BJ (cell line): ENCODE results near the gene TMEM63B. TPM values are rescaled to one million over a fixed set of nuclear protein-coding genes. Genes with fewer than 3 reads are reported as not detected.

Experiments
- CTCF ChIA-PET: fragments of 350-600 bp; formaldehyde crosslinking; extraction: SDS; loops from one replicate; lab custom pipeline; 2021; ENCODE audit warnings: antibody characterized with exemption, inconsistent platforms; lab: Yijun Ruan, JAX
- POLR2A ChIA-PET: fragments of 300-600 bp; sonication (Branson Sonifier 250); formaldehyde crosslinking; extraction: SDS; loops from one replicate; lab custom pipeline; 2021; ENCODE audit warnings: antibody characterized with exemption; lab: Charles Lee
- DNase-seq: peaks from one replicate; pipeline ENCODE4 v3.0.0-alpha.2; 2011; ENCODE audit warnings: low read depth
- H3K27me3 ChIP-seq: 2 replicates; pipeline ENCODE4 v1.6.0; 2011; ENCODE audit warnings: low read length; ENCODE audit not compliant: control insufficient read depth, insufficient read depth
- H3K36me3 ChIP-seq: 2 replicates; pipeline ENCODE4 v1.5.1; 2011; ENCODE audit warnings: low read length; ENCODE audit not compliant: control insufficient read depth, insufficient read depth
- H3K4me3 ChIP-seq: 2 replicates; pipeline ENCODE4 v1.5.1; 2011; ENCODE audit warnings: low read depth, mild to moderate bottlenecking, control low read depth, low read length
- polyA plus RNA-seq: library from polyadenylated mRNA; depleted of rRNA; stranded (reverse); fragments of >200 nt; gene quantifications from 2 replicates; pipeline ENCODE4 v1.2.3, GENCODE V29; 2011
- TF ChIP-seq, protein P1 (sequence below): IDR thresholded peaks from 2 replicates; pipeline ENCODE4 v1.5.1; 2011; ENCODE audit warnings: low read depth, mild to moderate bottlenecking, control low read depth, inconsistent platforms, low read length, moderate library complexity; ENCODE audit not compliant: insufficient read depth

The TMEM63B gene
- polyA plus RNA-seq, 1 experiment = 56.5 TPM

- Histone ChIP-seq H3K4me3 (no peak overlapping the region), H3K27me3 (no peaks in the 10 kb centered on the region), H3K36me3 (peaks cover 11% of the 10 kb centered on the region)
- POLR2A ChIA-PET = no interaction called here
- TF ChIP-seq, protein P1, sequence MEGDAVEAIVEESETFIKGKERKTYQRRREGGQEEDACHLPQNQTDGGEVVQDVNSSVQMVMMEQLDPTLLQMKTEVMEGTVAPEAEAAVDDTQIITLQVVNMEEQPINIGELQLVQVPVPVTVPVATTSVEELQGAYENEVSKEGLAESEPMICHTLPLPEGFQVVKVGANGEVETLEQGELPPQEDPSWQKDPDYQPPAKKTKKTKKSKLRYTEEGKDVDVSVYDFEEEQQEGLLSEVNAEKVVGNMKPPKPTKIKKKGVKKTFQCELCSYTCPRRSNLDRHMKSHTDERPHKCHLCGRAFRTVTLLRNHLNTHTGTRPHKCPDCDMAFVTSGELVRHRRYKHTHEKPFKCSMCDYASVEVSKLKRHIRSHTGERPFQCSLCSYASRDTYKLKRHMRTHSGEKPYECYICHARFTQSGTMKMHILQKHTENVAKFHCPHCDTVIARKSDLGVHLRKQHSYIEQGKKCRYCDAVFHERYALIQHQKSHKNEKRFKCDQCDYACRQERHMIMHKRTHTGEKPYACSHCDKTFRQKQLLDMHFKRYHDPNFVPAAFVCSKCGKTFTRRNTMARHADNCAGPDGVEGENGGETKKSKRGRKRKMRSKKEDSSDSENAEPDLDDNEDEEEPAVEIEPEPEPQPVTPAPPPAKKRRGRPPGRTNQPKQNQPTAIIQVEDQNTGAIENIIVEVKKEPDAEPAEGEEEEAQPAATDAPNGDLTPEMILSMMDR = no peak
- DNase-seq = no peak
- CTCF ChIA-PET = interaction anchor here (6.0 kb wide), 1 partner anchor 48 kb away, joined by 81 read pairs; no protein-coding TSS in a partner anchor
Measured at GRCh38 chr6:44145839-44146238, 18.5 kb downstream of the TMEM63B start.

- ChIA-PET CTCF (interaction anchor here (1.5 to 6.0 kb wide), 3 partner anchors 23 to 91 kb away, joined by 3 to 81 read pairs (median 4); no protein-coding TSS in a partner anchor), POLR2A (no interaction called here)
- Histone ChIP-seq H3K4me3 (no peak overlapping the region), H3K27me3 (no peaks in the 10 kb centered on the region), H3K36me3 (peaks cover 8% of the 10 kb centered on the region)
- TF ChIP-seq, protein P1 = no peak
- no peak for DNase-seq
Measured at GRCh38 chr6:44146685-44147084, 19.3 kb downstream of the TMEM63B start.

- DNase-seq = no peak
- H3K36me3 ChIP-seq = peaks cover 8% of the 10 kb centered on the region
- ChIA-PET POLR2A (no interaction called here), CTCF (interaction anchor here (1.5 to 6.0 kb wide), 3 partner anchors 22 to 90 kb away, joined by 3 to 81 read pairs (median 4); no protein-coding TSS in a partner anchor)
- H3K4me3 ChIP-seq = no peak overlapping the region
- no peaks in the 10 kb centered on the region for H3K27me3 ChIP-seq
- TF ChIP-seq, protein P1 = no peak
Measured at GRCh38 chr6:44147256-44147655, 19.9 kb downstream of the TMEM63B start.

GRCh38 chr6:44148306-44148705 is 21.0 kb downstream of the TMEM63B start:
- POLR2A ChIA-PET = no interaction called here
- no peaks in the 10 kb centered on the region for H3K27me3 ChIP-seq
- no peak overlapping the region for H3K4me3 ChIP-seq
- TF ChIP-seq, protein P1 = no peak
- CTCF ChIA-PET = interaction anchor here (0.5 to 6.0 kb wide), 4 partner anchors 13 to 109 kb away, joined by 3 to 81 read pairs (median 3); partner anchors contain the start of gene SLC35B2
- H3K36me3 ChIP-seq = peaks cover 8% of the 10 kb centered on the region
- no peak for DNase-seq

DNA sequence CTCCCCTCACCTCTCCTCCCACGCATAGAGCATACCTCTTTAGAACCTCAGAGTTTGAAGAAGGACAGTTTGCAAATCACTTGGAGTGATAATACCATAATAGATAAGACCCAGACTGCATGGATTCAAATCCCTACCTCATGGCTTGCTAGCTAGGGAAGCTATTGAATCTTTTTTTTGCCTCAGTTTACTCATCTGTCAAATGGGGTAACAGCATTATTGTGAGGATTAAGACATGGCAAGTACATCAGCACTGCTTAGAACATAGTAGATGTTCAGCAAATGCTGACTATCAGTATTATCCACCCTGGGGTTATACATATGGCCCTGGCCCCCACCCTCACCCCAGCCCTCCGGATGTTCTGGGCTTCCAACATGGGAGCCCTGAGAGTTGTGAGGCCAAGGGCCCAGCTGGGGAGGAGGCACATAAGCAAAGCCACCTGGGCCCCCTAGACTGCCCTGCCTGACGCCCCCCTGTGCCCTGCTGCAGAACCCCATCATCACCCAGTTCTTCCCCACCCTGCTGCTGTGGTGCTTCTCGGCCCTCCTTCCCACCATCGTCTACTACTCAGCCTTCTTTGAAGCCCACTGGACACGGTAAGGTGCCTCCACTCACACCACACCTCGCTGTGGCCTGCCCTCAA is 22.1 kb downstream of the TMEM63B start:
- POLR2A ChIA-PET = no interaction called here
- H3K27me3 ChIP-seq = no peaks in the 10 kb centered on the region
- TF ChIP-seq, protein P1 = no peak
- no peak overlapping the region for H3K4me3 ChIP-seq
- DNase-seq = no peak
- H3K36me3 ChIP-seq = peaks cover 9% of the 10 kb centered on the region
- CTCF ChIA-PET = interaction anchor here (0.7 to 6.0 kb wide), 2 partner anchors 8 to 51 kb away, joined by 3 to 81 read pairs; no protein-coding TSS in a partner anchor
